Brain microvascular endothelial cell (primary cell): ENCODE data around the gene CDKN1A.

ENCODE experiments used
- DNase-seq: peaks from one replicate; pipeline ENCODE4 v3.0.0-alpha.2; 2020
- H3K27ac ChIP-seq: fragments of 250-450 bp; sonication (Bioruptor Pico); 2 replicates; pipeline ENCODE4 v1.5.1; 2020; ENCODE audit warnings: mild to moderate bottlenecking, moderate library complexity
- H3K27me3 ChIP-seq: fragments of 250-450 bp; sonication (Bioruptor Pico); replicated peaks from 2 replicates; pipeline ENCODE4 v1.5.1; 2020; ENCODE audit warnings: mild to moderate bottlenecking
- H3K36me3 ChIP-seq: fragments of 250-450 bp; sonication (Bioruptor Pico); replicated peaks from 2 replicates; pipeline ENCODE4 v1.5.1; 2020; ENCODE audit warnings: mild to moderate bottlenecking
- H3K4me3 ChIP-seq: 2 replicates; pipeline ENCODE4 v1.5.1; 2011; ENCODE audit warnings: low read depth, mild to moderate bottlenecking, control low read depth, low read length, moderate library complexity
- in situ Hi-C: cut with HindIII; loops from 2 replicates; pipeline ENCODE4 v1.10.0; 2017; ENCODE audit warnings: low sequenced_read_pairs, low pct_ligation_motif_present
- TF ChIP-seq, protein P1 (sequence below): IDR thresholded peaks from 2 replicates; pipeline ENCODE4 v1.5.1; 2011; ENCODE audit warnings: low read depth, mild to moderate bottlenecking, moderate library complexity, low read length, control low read depth, inconsistent platforms; ENCODE audit errors: missing control alignments

The CDKN1A gene

DNA sequence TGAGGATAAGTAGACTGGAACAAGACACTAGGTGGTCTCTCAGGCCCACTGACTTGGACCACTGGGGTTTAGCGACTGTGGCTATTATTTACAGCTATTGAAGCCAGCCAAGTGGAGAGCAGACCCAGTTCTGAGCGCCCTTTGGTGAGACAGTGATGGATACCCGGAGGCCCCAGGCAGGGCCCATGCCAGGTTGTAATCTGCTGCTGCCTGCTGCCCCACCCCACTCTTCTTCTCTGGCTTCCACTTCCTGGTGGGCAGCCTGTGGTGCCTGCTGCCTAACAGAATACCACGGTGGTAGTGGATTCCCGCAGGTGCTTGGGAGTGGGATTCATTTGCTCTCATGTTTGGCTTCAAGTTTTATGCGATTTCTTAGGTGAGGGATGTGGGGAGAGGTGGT lies 19.7 kb downstream of the CDKN1A start:
- Histone ChIP-seq H3K27me3 (no peaks in the 10 kb centered on the region), H3K4me3 (no peak overlapping the region), H3K36me3 (no peaks in the 10 kb centered on the region), H3K27ac (no peak overlapping the region)
- TF ChIP-seq, protein P1, sequence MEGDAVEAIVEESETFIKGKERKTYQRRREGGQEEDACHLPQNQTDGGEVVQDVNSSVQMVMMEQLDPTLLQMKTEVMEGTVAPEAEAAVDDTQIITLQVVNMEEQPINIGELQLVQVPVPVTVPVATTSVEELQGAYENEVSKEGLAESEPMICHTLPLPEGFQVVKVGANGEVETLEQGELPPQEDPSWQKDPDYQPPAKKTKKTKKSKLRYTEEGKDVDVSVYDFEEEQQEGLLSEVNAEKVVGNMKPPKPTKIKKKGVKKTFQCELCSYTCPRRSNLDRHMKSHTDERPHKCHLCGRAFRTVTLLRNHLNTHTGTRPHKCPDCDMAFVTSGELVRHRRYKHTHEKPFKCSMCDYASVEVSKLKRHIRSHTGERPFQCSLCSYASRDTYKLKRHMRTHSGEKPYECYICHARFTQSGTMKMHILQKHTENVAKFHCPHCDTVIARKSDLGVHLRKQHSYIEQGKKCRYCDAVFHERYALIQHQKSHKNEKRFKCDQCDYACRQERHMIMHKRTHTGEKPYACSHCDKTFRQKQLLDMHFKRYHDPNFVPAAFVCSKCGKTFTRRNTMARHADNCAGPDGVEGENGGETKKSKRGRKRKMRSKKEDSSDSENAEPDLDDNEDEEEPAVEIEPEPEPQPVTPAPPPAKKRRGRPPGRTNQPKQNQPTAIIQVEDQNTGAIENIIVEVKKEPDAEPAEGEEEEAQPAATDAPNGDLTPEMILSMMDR, result no peak
- no peak for DNase-seq
- in situ Hi-C loops, result no loop called here

DNA sequence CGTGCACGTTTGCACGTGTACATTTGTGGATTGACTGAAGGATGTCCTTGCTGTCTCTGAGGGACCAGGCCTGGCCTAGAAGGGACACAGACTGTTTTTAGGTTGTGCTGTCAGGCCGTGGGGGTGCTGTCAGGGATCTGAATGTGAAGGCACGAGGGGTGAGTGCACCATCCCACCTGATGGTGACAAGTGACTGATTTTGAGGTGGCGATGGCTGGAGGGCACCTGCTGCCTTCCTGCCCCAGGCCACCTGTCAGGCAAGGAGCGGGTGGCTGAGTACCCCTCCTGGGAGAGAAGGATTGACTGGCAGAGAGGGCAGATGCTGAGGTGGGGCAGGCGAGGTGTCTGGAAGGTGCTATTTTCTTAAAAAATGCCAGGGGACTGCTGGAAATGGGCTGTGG lies 20.4 kb downstream of the CDKN1A start:
- H3K27ac ChIP-seq, result no peak overlapping the region
- H3K4me3 ChIP-seq, result no peak overlapping the region
- in situ Hi-C loops, result no loop called here
- H3K27me3 ChIP-seq, result no peaks in the 10 kb centered on the region
- H3K36me3 ChIP-seq, result no peaks in the 10 kb centered on the region
- TF ChIP-seq, protein P1, result no peak
- DNase-seq, result no peak

DNA sequence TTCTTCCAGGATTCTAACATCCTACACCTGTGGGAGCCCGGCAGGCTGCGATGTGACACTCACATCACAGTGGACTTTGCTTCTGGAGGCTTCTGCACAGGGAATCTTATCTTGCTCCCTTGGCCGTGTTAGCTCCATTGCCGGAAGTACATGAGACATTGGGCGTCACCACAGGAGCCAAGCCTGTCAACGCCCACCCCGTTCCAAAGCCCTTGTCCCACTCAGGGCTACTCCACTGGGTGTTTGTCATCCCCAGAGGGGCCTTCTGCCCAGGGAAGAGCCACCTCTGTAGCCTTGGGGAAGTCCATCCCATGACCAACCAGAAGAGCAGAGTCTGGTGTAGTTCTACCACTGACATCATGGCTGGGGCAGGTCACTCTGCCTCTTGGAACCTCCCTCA lies 20.8 kb downstream of the CDKN1A start:
- Histone ChIP-seq H3K27ac (no peak overlapping the region), H3K4me3 (no peak overlapping the region), H3K27me3 (no peaks in the 10 kb centered on the region), H3K36me3 (no peaks in the 10 kb centered on the region)
- no peak for DNase-seq
- in situ Hi-C loops, result no loop called here
- TF ChIP-seq, protein P1, result no peak

DNA sequence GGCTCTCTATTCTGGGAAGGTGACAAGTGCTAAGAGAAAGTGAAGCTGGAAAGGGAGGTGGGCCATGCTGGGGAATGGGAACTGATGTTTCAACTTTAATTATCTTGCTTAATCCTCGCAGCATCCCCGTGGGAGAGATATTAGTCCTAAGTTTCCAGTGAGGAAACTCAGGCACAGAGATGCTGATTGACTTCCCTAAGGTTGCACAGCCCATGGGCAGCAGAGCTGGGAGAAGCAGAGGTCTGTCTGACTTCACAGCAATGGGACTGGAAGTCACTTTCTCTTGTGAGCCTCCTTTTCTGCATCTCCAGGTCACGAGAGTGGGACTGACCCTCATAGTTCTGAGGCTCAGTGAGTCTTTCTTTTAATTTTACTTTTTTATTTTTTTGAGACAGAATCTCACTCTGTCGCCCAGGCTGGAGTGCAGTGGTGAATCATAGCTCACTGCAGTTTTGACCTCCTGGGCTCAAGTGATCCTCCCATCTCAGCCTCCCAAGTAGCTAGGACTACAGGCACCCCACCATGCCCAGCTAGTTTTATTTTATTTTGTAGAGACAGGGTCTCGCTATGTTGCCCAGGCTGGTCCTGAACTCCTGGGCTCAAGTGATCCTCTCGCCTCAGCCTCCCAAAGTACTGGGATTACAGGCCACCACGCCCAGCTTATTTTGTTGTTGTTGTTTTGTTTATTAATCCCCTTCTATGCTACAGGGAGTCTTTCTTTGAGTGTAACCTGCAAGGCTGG lies 21.7 kb downstream of the CDKN1A start:
- in situ Hi-C loops, result no loop called here

DNA sequence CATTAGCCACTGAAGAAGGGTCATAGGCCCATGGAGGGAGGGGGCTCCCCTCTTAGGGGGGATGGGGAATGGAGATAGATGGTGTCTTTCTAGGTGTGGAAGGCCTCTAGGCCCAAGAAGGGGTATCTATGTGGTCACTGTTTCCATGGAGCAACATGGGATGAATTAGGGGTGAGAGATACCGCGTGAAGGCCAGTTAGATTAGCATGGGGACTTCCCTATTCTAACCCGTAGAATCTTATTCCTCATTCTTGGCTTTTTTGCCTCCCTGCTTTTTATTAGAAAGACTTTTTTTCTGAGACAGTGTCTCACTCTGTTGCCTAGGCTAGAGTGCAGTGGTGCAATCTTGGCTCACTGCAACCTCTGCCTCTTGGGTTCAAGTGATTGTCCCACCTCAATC lies 22.3 kb downstream of the CDKN1A start:
- DNase-seq, result no peak
- Histone ChIP-seq H3K36me3 (no peaks in the 10 kb centered on the region), H3K27ac (no peak overlapping the region), H3K27me3 (no peaks in the 10 kb centered on the region), H3K4me3 (no peak overlapping the region)
- in situ Hi-C loops, result no loop called here
- TF ChIP-seq, protein P1, result no peak

More for the DNA sequence above, 21.7 kb downstream of the CDKN1A start:
- TF ChIP-seq, protein P1, result no peak
- Histone ChIP-seq H3K4me3 (no peak overlapping the region), H3K27ac (no peak overlapping the region), H3K36me3 (no peaks in the 10 kb centered on the region), H3K27me3 (no peaks in the 10 kb centered on the region)
- no peak for DNase-seq

DNA sequence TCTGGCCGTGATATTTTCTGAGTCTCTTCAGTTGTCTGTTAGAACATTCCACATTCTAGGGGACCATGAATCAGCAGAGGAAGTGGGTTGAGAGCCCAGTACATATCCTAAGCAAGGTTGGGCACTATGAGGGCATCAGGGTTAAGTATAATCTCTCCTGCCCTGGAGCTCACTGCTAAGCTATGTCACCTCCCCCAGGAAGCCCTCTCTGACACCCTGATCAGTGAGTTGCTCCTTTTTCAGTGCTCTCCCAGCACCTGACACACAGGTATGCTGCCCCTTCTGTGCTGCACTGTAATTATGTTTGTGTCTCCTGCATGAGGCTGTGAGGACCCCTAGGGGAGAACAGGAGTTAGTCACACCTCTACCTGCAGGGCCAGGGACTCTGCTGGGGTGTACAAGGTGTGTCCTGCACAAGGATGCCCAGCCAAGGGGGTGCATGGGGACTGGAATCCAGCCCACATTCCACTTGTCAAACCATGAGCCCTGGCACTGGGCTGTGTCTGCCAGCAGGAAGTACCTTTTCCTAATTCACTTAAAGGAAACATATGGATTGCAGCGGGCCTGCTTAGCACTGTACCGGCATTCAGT lies 23.0 kb downstream of the CDKN1A start:
- Histone ChIP-seq H3K27me3 (no peaks in the 10 kb centered on the region), H3K36me3 (no peaks in the 10 kb centered on the region), H3K27ac (no peak overlapping the region), H3K4me3 (no peak overlapping the region)
- TF ChIP-seq, protein P1, result no peak
- in situ Hi-C loops, result no loop called here
- DNase-seq, result no peak
